CD4-positive, alpha-beta memory T cell (primary cell): ENCODE data around the gene CLNK. TPM values are rescaled to one million over a fixed set of nuclear protein-coding genes. Genes with fewer than 3 reads are reported as not detected.
A peak's percentile ranks its signal among the peaks of the same experiment; 100 is the strongest.

Experiments used
- CTCF ChIA-PET: fragments of 350-600 bp; sonication (Branson Sonifier 250); formaldehyde crosslinking; loops from one replicate; lab custom pipeline; 2021; ENCODE audit warnings: inconsistent platforms; ENCODE audit not compliant: partially characterized antibody; lab: Charles Lee
- POLR2A ChIA-PET: fragments of 350-600 bp; sonication (Branson Sonifier 250); formaldehyde crosslinking; loops from one replicate; lab custom pipeline; 2021; ENCODE audit not compliant: partially characterized antibody; lab: Charles Lee
- DNase-seq, 5 donors: peaks; one replicate each; pipeline versions ENCODE4 v3.0.0 to v3.0.0-alpha.2; 2020 to 2022; ENCODE audit warnings: mixed read lengths in 1 of 5
- H3K27ac ChIP-seq: one replicate; pipeline ENCODE4 v1.7.0; 2013; ENCODE audit warnings: low read depth, low read length
- H3K27me3 ChIP-seq: 2 replicates; pipeline ENCODE4 v1.7.0; 2013; ENCODE audit warnings: mild to moderate bottlenecking, low read length, moderate library complexity; ENCODE audit not compliant: insufficient read depth
- H3K36me3 ChIP-seq: 2 replicates; pipeline ENCODE4 v1.7.0; 2013; ENCODE audit warnings: mild to moderate bottlenecking, low read length, moderate library complexity; ENCODE audit not compliant: insufficient read depth
- H3K4me1 ChIP-seq: 2 replicates; pipeline ENCODE4 v1.7.0; 2013; ENCODE audit warnings: mild to moderate bottlenecking, low read length, moderate library complexity; ENCODE audit not compliant: insufficient read depth
- H3K4me3 ChIP-seq, 2 donors: one replicate each; pipeline ENCODE4 v1.7.0; 2013; ENCODE audit warnings: low read length in 2 of 2, mild to moderate bottlenecking in 1 of 2
- H3K9me3 ChIP-seq, 2 donors: one replicate each; pipeline ENCODE4 v1.7.0; 2013; ENCODE audit warnings: low read length in 2 of 2, control low read depth in 1 of 2; ENCODE audit not compliant: control insufficient read depth in 1 of 2
- H3K27ac Mint-ChIP-seq, 7 donors: one replicate each; pipeline ENCODE4 v1.8.0; 2020 to 2021; ENCODE audit warnings: mixed read lengths in 7 of 7, mild to moderate bottlenecking in 6 of 7, inconsistent platforms in 3 of 7, moderate library complexity in 3 of 7
- H3K27me3 Mint-ChIP-seq, 2 donors: one replicate each; pipeline ENCODE4 v1.8.0; 2020 to 2021; ENCODE audit warnings: mixed read lengths in 2 of 2
- H3K36me3 Mint-ChIP-seq, 2 donors: one replicate each; pipeline ENCODE4 v1.8.0; 2020 to 2021; ENCODE audit warnings: mixed read lengths in 2 of 2, inconsistent platforms in 1 of 2, mild to moderate bottlenecking in 1 of 2
- H3K4me1 Mint-ChIP-seq, 4 donors: one replicate each; pipeline ENCODE4 v1.8.0; 2020 to 2021; ENCODE audit warnings: mixed read lengths in 4 of 4, mild to moderate bottlenecking in 1 of 4
- H3K4me3 Mint-ChIP-seq, 8 donors: one replicate each; pipeline ENCODE4 v1.8.0; 2020 to 2021; ENCODE audit warnings: mixed read lengths in 8 of 8, mild to moderate bottlenecking in 7 of 8, moderate library complexity in 6 of 8, inconsistent platforms in 3 of 8
- H3K9me3 Mint-ChIP-seq, 8 donors: one replicate each; pipeline ENCODE4 v1.8.0; 2020 to 2021; ENCODE audit warnings: mixed read lengths in 8 of 8, mild to moderate bottlenecking in 5 of 8, inconsistent platforms in 3 of 8, moderate library complexity in 1 of 8
- intact Hi-C: fragments of 100-400 bp; cut with micrococcal nuclease; formaldehyde crosslinking; loops from one replicate; pipeline ENCODE4 v1.15.1; 2023
- polyA plus RNA-seq, 2 donors: library from polyadenylated mRNA; unstranded; fragments of 300-500 nt; fragmentation: Illumina TruSeq; gene quantifications; one replicate each; pipeline ENCODE4 v1.2.3, GENCODE V29; 2021
- total RNA-seq, 2 experiments: library from RNA; stranded (reverse); gene quantifications; one replicate each; pipeline ENCODE4 v1.2.3, GENCODE V29; 2021

The CLNK gene
- total and polyA plus RNA-seq, 4 experiments from 2014 or later: 0.11 to 0.29 TPM; not detected in 2

GRCh38 chr4:10457255-10457801 is 227.2 kb downstream of the CLNK start, which contains the start of gene ZNF518B:
TSS of gene ZNF518B (minus strand) at chr4:10457426. CDS start at chr4:10446328, 11,098 bp downstream.
- peaks cover 4% of the 10 kb centered on the region for H3K27me3 ChIP-seq
- H3K27me3 Mint-ChIP-seq: peaks cover 2 to 6% of the 10 kb centered on the region in 2 donors
- H3K4me1 ChIP-seq: peaks cover 36% of the 10 kb centered on the region
- CTCF ChIA-PET: interaction anchor here (0.8 to 1.4 kb wide), 5 partner anchors 12 to 443 kb away, joined by 3 to 4 read pairs (median 3); no protein-coding TSS in a partner anchor
- peaks cover 22 to 55% (median 39%) of the 10 kb centered on the region in 4 donors for H3K4me1 Mint-ChIP-seq
- peak within 1 kb of the TSS; percentile 43 for H3K27ac ChIP-seq
- peak; percentile 82 to 86 (median 85) for DNase-seq
- intact Hi-C loops: loop anchor here (1.0 to 5.0 kb wide), 3 partner anchors 295 to 767 kb away; partner anchors contain the start of gene WDR1
- H3K9me3 ChIP-seq: no peaks in the 10 kb centered on the region
- H3K36me3 Mint-ChIP-seq: peaks cover 29 to 30% of the 10 kb centered on the region in 2 donors
- no peaks in the 10 kb centered on the region for H3K36me3 ChIP-seq
- POLR2A ChIA-PET: interaction anchor here (0.6 to 3.6 kb wide), 9 partner anchors 9 to 437 kb away, joined by 3 to 21 read pairs (median 3); partner anchors contain the start of gene WDR1
- H3K9me3 Mint-ChIP-seq: peaks cover 0 to 5% (median under 1%) of the 10 kb centered on the region in 8 donors
- H3K4me3 Mint-ChIP-seq: peak within 1 kb of the TSS; percentile 89 to 91 (median 90)
- H3K27ac Mint-ChIP-seq: peak within 1 kb of the TSS; percentile 89 to 94 (median 92)
- H3K4me3 ChIP-seq: peak within 1 kb of the TSS; percentile 24 to 68

GRCh38 chr4:10456595-10457254 is 227.8 kb downstream of the CLNK start:
- Mint-ChIP-seq H3K36me3 (peaks cover 36% of the 10 kb centered on the region in 2 donors), H3K4me1 (peaks cover 25 to 53% (median 37%) of the 10 kb centered on the region in 4 donors), H3K4me3 (peak overlapping the region; percentile 89 to 91 (median 90)), H3K9me3 (peaks cover 0 to 5% (median 0%) of the 10 kb centered on the region in 8 donors), H3K27me3 (peaks cover 0 to 2% of the 10 kb centered on the region in 2 donors), H3K27ac (peak overlapping the region; percentile 89 to 94 (median 92))
- Histone ChIP-seq H3K27me3 (no peaks in the 10 kb centered on the region), H3K9me3 (no peaks in the 10 kb centered on the region), H3K27ac (peak overlapping the region; percentile 43), H3K36me3 (peaks cover 3% of the 10 kb centered on the region), H3K4me3 (peak overlapping the region in 1 of 2 donors; percentile 68), H3K4me1 (peaks cover 34% of the 10 kb centered on the region)
- ChIA-PET POLR2A (interaction anchor here (0.8 to 3.6 kb wide), 7 partner anchors 9 to 436 kb away, joined by 3 to 21 read pairs (median 4); partner anchors contain the start of gene WDR1), CTCF (interaction anchor here (0.8 to 1.4 kb wide), 2 partner anchors 13 to 442 kb away, joined by 3 read pairs; no protein-coding TSS in a partner anchor)
- DNase-seq: peak; percentile 57 to 65 (median 61)
- intact Hi-C loops: loop anchor here (1.0 to 5.0 kb wide), 3 partner anchors 294 to 766 kb away; partner anchors contain the start of gene WDR1

GRCh38 chr4:10456260-10456594 is 228.3 kb downstream of the CLNK start:
- H3K27ac Mint-ChIP-seq: peak overlapping the region; percentile 89 to 94 (median 92)
- Histone ChIP-seq H3K4me1 (peaks cover 29% of the 10 kb centered on the region), H3K27me3 (no peaks in the 10 kb centered on the region), H3K27ac (peak overlapping the region; percentile 43), H3K9me3 (no peaks in the 10 kb centered on the region), H3K36me3 (peaks cover 5% of the 10 kb centered on the region), H3K4me3 (peak overlapping the region in 1 of 2 donors; percentile 68)
- H3K9me3 Mint-ChIP-seq: peaks cover 0 to 8% (median 0%) of the 10 kb centered on the region in 8 donors
- H3K4me3 Mint-ChIP-seq: peak overlapping the region; percentile 89 to 91 (median 90)
- POLR2A ChIA-PET: interaction anchor here (1.2 to 3.6 kb wide), 4 partner anchors 8 to 360 kb away, joined by 3 to 21 read pairs (median 6); partner anchors contain the start of gene WDR1
- peaks cover 38 to 40% of the 10 kb centered on the region in 2 donors for H3K36me3 Mint-ChIP-seq
- peaks cover 0 to 2% of the 10 kb centered on the region in 2 donors for H3K27me3 Mint-ChIP-seq
- no peak for DNase-seq
- intact Hi-C loops: loop anchor here (2.0 to 5.0 kb wide), 2 partner anchors 294 to 765 kb away; no protein-coding TSS in a partner anchor
- H3K4me1 Mint-ChIP-seq: peaks cover 25 to 49% (median 35%) of the 10 kb centered on the region in 4 donors
- CTCF ChIA-PET: no interaction called here

GRCh38 chr4:10455133-10455532 is 229.4 kb downstream of the CLNK start:
- Mint-ChIP-seq H3K4me1 (peaks cover 21 to 39% (median 30%) of the 10 kb centered on the region in 4 donors), H3K4me3 (peak overlapping the region in 4 of 8 donors; percentile 3 to 50 (median 33)), H3K27ac (peak overlapping the region in 2 of 7 donors; percentile 3 to 7), H3K36me3 (peaks cover 47 to 50% of the 10 kb centered on the region in 2 donors), H3K9me3 (peaks cover 0 to 15% (median 5%) of the 10 kb centered on the region in 8 donors), H3K27me3 (no peaks in the 10 kb centered on the region)
- Histone ChIP-seq H3K27ac (no peak overlapping the region), H3K36me3 (peaks cover 9% of the 10 kb centered on the region), H3K27me3 (no peaks in the 10 kb centered on the region), H3K9me3 (no peaks in the 10 kb centered on the region), H3K4me3 (no peak overlapping the region), H3K4me1 (peaks cover 20% of the 10 kb centered on the region)
- intact Hi-C loops: loop anchor here (5.0 kb wide), 1 partner anchor 293 kb away; no protein-coding TSS in a partner anchor
- ChIA-PET POLR2A (interaction anchor here (3.6 kb wide), 1 partner anchor 338 kb away, joined by 21 read pairs; the partner anchor contains the start of gene WDR1), CTCF (no interaction called here)
- DNase-seq: no peak

- H3K36me3 Mint-ChIP-seq: peaks cover 51 to 54% of the 10 kb centered on the region in 2 donors
- peaks cover 12% of the 10 kb centered on the region for H3K36me3 ChIP-seq
- no peaks in the 10 kb centered on the region for H3K9me3 ChIP-seq
- no peak overlapping the region for H3K27ac ChIP-seq
- no peak overlapping the region for H3K4me3 ChIP-seq
- H3K27me3 ChIP-seq: no peaks in the 10 kb centered on the region
- POLR2A ChIA-PET: no interaction called here
- H3K4me1 Mint-ChIP-seq: peaks cover 21 to 38% (median 30%) of the 10 kb centered on the region in 4 donors
- no peaks in the 10 kb centered on the region for H3K27me3 Mint-ChIP-seq
- H3K9me3 Mint-ChIP-seq: peaks cover 0 to 17% (median 7%) of the 10 kb centered on the region in 8 donors
- H3K4me3 Mint-ChIP-seq: peak overlapping the region in 1 of 8 donors; percentile 16
- no peak for DNase-seq
- peaks cover 20% of the 10 kb centered on the region for H3K4me1 ChIP-seq
- intact Hi-C loops: loop anchor here (5.0 kb wide), 1 partner anchor 292 kb away; no protein-coding TSS in a partner anchor
- peak overlapping the region in 1 of 7 donors; percentile 38 for H3K27ac Mint-ChIP-seq
- CTCF ChIA-PET: no interaction called here
These were observed 229.8 kb downstream of the CLNK start for GRCh38 chr4:10454726-10455125.

GRCh38 chr4:10454121-10454520 is 230.4 kb downstream of the CLNK start:
- intact Hi-C loops: no loop called here
- H3K36me3 ChIP-seq: peaks cover 12% of the 10 kb centered on the region
- H3K27ac ChIP-seq: no peak overlapping the region
- peak overlapping the region in 1 of 7 donors; percentile 38 for H3K27ac Mint-ChIP-seq
- no peaks in the 10 kb centered on the region for H3K27me3 ChIP-seq
- no peaks in the 10 kb centered on the region for H3K9me3 ChIP-seq
- H3K4me3 Mint-ChIP-seq: peak overlapping the region in 2 of 8 donors; percentile 53 to 54
- ChIA-PET POLR2A (no interaction called here), CTCF (no interaction called here)
- H3K9me3 Mint-ChIP-seq: peaks cover 0 to 22% (median 13%) of the 10 kb centered on the region in 8 donors
- no peak for DNase-seq
- H3K4me1 Mint-ChIP-seq: peaks cover 19 to 38% (median 30%) of the 10 kb centered on the region in 4 donors
- peaks cover 20% of the 10 kb centered on the region for H3K4me1 ChIP-seq
- peaks cover 57 to 60% of the 10 kb centered on the region in 2 donors for H3K36me3 Mint-ChIP-seq
- H3K27me3 Mint-ChIP-seq: no peaks in the 10 kb centered on the region
- no peak overlapping the region for H3K4me3 ChIP-seq
